WTC11 (cell line): ENCODE data around the gene GJA1. TPM values are rescaled to one million over a fixed set of nuclear protein-coding genes. Genes with fewer than 3 reads are reported as not detected.

Experiments used
- total RNA-seq: library from RNA; stranded (reverse); gene quantifications from 3 replicates; pipeline ENCODE4 v1.2.3, GENCODE V29; 2021

The GJA1 gene
- total RNA-seq, 1 experiment from 2014 or later = 546 TPM

Other genes with a start within 250 kb of the GJA1 start
- 5.2 to 12.5 TPM (median 8.9 TPM) in 3 replicates for gene TBC1D32, start 101.2 kb upstream of the GJA1 start, total RNA-seq